Fibroblast of skin of abdomen (primary cell): ENCODE measurements around the gene RINL.
"Not testable (repeated sequence)": the region's sequence is repeated elsewhere in the genome, so short reads cannot be mapped to it uniquely, and the experiment has no call there.

Experiments used
- DNase-seq: peaks from one replicate; pipeline ENCODE4 v3.0.0-alpha.2; 2013

Gene RINL

GRCh38 chr19:38904581-38905539, 26.8 kb upstream of the RINL start:
- no peak for DNase-seq

- DNase-seq, result no peak
These were observed 23.6 kb upstream of the RINL start for GRCh38 chr19:38901683-38902082.

GRCh38 chr19:38900743-38901190, 22.7 kb upstream of the RINL start:
- no peak for DNase-seq

- no peak for DNase-seq
These were observed 22.1 kb upstream of the RINL start for GRCh38 chr19:38900202-38900629.

GRCh38 chr19:38899447-38900201, 21.5 kb upstream of the RINL start, which contains the start of the genes NFKBIB and SIRT2:
TSS of gene NFKBIB (plus strand) at chr19:38899969. CDS start at chr19:38900033, 64 bp downstream.
TSS of gene SIRT2 (minus strand) at chr19:38899618. CDS start at chr19:38899521, 97 bp downstream.
- peak; percentile 100 for DNase-seq

GRCh38 chr19:38898788-38899446, 20.8 kb upstream of the RINL start:
- no peak for DNase-seq

GRCh38 chr19:38894968-38895367, 16.9 kb upstream of the RINL start:
- no peak for DNase-seq

- no peak for DNase-seq
These were observed 15.3 kb upstream of the RINL start for GRCh38 chr19:38893341-38893771.

- DNase-seq, result no peak
These were observed 14.8 kb upstream of the RINL start for GRCh38 chr19:38892841-38893240.

- DNase-seq, result no peak
These were observed 13.7 kb upstream of the RINL start for GRCh38 chr19:38891771-38892170.

GRCh38 chr19:38890686-38891085, 12.6 kb upstream of the RINL start:
- no peak for DNase-seq

GRCh38 chr19:38889803-38890202, 11.7 kb upstream of the RINL start:
- DNase-seq, result no peak

GRCh38 chr19:38888876-38889275, 10.8 kb upstream of the RINL start:
- no peak for DNase-seq

- DNase-seq, result not testable (repeated sequence)
These were observed 6.6 kb upstream of the RINL start for GRCh38 chr19:38884691-38885090.

GRCh38 chr19:38883286-38883685, 5.2 kb upstream of the RINL start:
- no peak for DNase-seq

GRCh38 chr19:38880882-38881609, 3.0 kb upstream of the RINL start:
- DNase-seq, result no peak

- DNase-seq, result no peak
These were observed 2.2 kb upstream of the RINL start for GRCh38 chr19:38880076-38880881.

- no peak for DNase-seq
These were observed 1.3 kb upstream of the RINL start for GRCh38 chr19:38879400-38879751.

- no peak for DNase-seq
These were observed 712 bp upstream of the RINL start for GRCh38 chr19:38878575-38879399.
